A172 (cell line): ENCODE results near the gene LIPN. TPM values are rescaled to one million over a fixed set of nuclear protein-coding genes. Genes with fewer than 3 reads are reported as not detected.

Experiments used
- DNase-seq: peaks from one replicate; pipeline ENCODE4 v3.0.0-alpha.2; 2015; ENCODE audit warnings: low spot score
- total RNA-seq: library from RNA; depleted of rRNA; stranded (reverse); fragments of >200 nt; shearing (Covaris generic); gene quantifications from 2 replicates; pipeline ENCODE4 v1.2.3, GENCODE V29; 2014; rRNA removed

LIPN gene
- total RNA-seq, 1 experiment from 2014 or later = not detected

GRCh38 chr10:88827671-88828070 lies 67.9 kb downstream of the LIPN start:
- DNase-seq = no peak

- no peak for DNase-seq
Observed at GRCh38 chr10:88828310-88828709, 68.5 kb downstream of the LIPN start.

Other genes starting within 250 kb of the LIPN start
- 23.2 and 25.1 TPM in 2 replicates for gene RNLS, start 176.7 kb upstream of the LIPN start, total RNA-seq
- 0.10 TPM in 1 of 2 replicates, not detected in the other for gene LIPJ, start 173.3 kb upstream of the LIPN start, total RNA-seq
- not detected in 2 replicates for gene LIPF, start 95.6 kb upstream of the LIPN start, total RNA-seq
- not detected in 2 replicates for gene LIPK, start 53.8 kb upstream of the LIPN start, total RNA-seq
- gene LIPM, start 42.7 kb downstream of the LIPN start, total RNA-seq = not detected in 2 replicates
- gene ANKRD22, start 91.8 kb downstream of the LIPN start, total RNA-seq = not detected in 2 replicates
- 40.4 and 48.8 TPM in 2 replicates for gene STAMBPL1, start 120.2 kb downstream of the LIPN start, total RNA-seq
- gene ACTA2, start 192.8 kb downstream of the LIPN start, total RNA-seq = 11.2 and 15.6 TPM in 2 replicates
- 16.0 and 17.2 TPM in 2 replicates for gene FAS, start 230.8 kb downstream of the LIPN start, total RNA-seq